DMS153 (cell line): ENCODE results near the gene RHEX.
A peak's percentile ranks its signal among the peaks of the same experiment; 100 is the strongest.
"Not testable (repeated sequence)": the region's sequence is repeated elsewhere in the genome, so short reads cannot be mapped to it uniquely, and the experiment has no call there.

Source experiments
- DNase-seq: peaks from one replicate; lab custom pipeline; 2025; lab: John Stamatoyannopoulos, UW

RHEX gene

DNA sequence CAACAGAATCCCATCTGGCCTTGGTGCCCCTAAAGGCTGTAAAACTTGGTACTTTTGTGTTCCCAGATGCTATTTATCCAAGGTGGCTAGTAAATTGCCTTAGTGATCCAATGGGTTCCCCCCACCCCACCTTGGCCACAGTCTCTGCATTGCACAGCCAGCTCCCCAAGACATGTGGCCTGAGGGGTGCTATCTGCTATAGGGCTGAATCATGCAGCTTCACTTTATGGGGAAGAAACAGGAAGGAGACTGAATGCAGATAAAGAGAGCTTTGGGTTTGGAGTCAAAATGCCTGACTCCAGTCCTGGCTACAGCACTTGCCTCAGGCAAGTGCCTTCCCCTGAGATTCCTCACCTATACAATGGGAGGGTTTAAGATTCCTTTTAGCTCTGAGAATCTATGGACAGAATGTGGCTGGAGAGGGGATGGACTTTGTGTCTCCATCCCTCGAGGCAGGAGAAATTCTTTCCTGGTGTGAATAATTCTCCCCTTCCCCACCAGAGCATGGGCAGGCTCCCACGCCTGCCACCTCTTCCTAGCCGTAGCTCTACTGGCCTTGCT lies 6.5 kb downstream of the RHEX start:
- DNase-seq: no peak

DNA sequence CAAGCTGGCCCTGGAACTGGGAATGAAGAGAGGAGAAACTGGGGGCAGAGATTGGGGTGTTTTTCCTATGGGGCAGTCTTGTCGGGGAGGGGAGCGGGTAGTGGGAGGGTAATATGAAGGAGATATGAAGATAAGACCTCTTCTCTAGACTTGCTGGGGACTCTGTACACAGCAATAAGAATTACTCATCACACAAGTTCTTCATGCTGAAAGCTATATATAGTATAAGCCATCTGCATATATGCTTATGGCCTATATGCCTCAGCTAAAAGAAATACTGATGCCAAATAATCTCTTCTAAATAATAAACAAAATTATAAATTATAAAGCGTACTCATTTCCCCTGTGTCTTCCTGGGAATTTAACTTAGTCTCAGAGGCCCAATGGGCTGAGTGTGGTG lies 7.9 kb downstream of the RHEX start:
- no peak for DNase-seq

DNA sequence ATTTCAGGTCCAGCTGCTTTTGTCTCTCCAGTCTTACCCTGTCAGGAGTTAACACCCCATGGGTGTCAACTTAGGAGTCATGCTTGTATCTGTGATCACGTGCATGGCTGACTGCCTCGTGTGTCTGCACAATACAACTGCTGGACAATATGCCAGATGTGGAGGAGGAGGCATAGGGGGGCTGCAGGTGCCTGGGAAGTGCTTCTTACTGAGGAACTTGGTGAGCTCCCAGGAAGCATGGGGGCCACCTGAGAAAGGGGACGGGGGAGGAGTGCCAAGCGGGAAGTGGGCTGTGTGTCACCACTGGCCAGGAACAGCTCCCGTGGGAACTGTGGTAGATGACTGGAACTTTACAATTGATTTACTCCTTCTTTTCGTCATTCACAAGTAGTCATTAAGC lies 9.5 kb downstream of the RHEX start:
- no peak for DNase-seq

DNA sequence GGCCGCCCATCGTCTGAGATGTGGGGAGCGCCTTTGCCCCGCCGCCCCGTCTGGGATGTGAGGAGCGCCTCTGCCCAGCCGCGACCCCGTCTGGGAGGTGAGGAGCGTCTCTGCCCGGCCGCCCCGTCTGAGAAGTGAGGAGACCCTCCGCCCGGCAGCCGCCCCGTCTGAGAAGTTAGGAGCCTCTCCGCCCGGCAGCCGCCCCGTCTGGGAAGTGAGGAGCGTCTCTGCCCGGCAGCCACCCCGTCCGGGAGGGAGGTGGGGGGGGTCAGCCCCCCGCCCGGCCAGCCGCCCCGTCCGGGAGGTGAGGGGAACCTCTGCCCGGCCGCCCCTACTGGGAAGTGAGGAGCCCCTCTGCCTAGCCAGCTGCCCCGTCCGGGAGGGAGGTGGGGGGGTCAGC lies 11.0 kb downstream of the RHEX start:
- DNase-seq: not testable (repeated sequence)

DNA sequence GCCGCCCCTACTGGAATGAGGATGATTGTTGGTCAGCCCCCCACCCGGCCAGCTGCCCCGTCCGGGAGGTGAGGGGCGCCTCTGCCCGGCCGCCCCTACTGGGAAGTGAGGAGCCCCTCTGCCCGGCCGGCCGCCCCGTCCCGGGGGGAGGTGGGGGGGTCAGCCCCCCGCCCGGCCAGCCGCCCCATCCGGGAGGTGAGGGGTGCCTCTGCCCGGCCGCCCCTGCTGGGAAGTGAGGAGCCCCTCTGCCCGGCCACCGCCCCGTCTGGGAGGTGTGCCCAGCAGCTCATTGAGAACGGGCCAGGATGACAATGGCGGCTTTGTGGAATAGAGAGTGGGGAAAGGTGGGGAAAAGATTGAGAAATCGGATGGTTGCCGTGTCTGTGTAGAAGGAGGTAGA lies 11.5 kb downstream of the RHEX start:
- not testable (repeated sequence) for DNase-seq

DNA sequence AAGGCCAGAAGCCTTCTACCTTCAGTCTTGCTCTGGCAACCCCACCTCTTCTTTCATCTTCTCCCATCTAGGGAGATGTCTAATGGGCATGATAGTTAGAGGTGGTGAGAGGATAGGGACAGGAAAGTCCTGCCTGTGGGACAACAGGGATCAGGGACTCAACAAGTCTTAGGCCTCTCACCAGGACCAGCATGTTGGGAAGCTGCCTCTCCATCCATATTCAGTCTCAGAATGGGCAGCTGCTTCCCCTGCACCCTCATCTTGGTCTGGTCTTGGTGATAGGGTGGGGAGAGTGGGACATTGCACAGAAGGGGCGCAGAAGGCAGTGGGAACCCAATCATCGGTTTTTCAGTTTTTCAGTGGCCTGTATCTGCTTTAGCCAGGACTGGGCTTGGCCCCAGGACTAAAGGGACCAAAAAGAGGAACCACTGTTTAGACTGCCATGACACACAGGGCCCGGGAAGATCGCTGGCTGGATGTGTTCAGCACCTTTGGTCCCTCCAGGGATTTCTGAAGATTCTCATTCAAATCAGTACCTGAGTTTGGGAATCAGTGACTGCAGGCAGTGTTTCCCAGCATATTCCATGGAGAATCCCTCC lies 12.7 kb downstream of the RHEX start:
- DNase-seq: no peak

DNA sequence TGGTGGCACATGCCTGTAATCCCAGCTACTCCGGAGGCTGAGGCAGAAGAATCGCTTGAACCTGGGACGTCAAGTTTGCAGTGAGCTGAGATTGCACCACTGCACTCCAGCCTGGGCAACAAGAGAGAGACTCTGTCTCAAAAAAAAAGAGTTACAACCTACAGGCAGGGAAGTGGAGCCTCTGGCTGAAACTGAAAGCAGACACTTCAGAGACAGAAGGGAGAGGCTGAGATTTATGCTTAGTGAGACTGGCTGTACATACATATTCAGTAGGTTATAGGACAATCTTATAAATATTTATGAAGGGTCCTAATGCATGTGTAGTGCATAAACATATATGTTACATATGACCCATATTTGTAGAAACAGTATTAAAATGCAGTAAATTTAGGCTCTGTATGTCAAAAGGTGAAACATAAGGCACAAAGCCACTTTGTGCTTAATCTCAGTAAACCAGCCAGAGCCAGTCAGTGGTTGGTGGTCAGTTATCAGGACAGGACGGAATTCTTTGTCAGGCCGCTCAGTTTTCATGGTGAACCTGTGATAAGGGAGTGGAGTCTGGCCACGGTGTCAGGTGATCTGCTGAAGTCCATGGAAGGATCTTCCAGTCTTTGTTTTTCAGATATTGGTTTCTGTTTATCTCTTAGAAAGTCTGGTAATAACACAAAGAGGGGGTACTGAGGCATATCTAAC lies 13.7 kb downstream of the RHEX start:
- no peak for DNase-seq

DNA sequence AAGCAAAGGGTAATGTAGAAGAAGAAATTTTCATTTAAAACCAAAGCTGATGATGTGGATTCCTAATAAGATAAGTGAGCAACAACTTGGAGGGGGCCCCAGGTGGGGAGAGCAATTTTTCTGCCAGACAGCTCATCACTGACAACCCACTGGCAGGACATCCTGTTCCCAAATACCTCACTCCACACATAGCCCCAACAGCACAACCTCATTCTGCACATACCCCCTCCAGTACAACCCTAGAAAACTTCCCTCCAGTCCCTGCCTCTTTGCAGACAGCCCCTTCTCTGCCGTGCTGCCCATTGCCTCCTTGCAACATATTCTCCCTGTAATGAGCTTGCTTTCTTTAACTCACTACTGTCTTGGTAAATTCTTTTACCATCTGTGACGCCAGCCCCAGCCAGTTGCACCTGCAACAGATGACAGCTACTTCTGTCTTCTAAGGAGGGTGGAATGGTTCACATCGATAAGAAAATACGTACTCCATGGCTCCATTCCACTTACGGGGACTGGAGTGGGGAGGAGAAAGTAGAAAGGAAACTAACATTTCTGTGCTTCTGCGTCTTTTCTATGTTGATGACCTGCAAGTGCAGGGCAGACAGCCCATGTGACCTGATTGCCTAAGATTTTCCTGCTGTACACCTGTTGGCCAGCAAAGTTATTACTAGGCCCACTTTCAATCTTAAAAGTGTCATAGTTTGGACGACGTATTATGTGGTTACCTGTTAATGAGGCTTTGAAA lies 14.7 kb downstream of the RHEX start:
- no peak for DNase-seq

DNA sequence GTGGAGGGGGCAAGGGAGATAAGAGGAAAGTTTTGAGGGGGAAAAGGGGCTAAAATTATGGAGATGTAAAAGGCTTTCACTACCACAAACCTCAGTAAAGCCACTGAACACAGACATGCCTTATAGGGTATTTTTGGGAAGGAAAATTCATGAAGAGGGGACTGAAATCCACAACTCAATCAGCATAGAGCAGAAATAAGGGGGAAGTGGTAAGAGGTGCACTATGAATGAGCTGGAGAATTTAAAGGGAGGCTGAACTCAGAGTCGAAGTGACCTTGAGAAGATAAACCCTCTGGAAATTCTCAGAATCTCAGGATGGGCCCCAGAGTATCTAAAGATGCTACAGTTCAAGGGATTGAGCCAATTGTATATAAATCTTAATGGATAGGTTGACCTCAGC lies 15.3 kb downstream of the RHEX start:
- DNase-seq: no peak

DNA sequence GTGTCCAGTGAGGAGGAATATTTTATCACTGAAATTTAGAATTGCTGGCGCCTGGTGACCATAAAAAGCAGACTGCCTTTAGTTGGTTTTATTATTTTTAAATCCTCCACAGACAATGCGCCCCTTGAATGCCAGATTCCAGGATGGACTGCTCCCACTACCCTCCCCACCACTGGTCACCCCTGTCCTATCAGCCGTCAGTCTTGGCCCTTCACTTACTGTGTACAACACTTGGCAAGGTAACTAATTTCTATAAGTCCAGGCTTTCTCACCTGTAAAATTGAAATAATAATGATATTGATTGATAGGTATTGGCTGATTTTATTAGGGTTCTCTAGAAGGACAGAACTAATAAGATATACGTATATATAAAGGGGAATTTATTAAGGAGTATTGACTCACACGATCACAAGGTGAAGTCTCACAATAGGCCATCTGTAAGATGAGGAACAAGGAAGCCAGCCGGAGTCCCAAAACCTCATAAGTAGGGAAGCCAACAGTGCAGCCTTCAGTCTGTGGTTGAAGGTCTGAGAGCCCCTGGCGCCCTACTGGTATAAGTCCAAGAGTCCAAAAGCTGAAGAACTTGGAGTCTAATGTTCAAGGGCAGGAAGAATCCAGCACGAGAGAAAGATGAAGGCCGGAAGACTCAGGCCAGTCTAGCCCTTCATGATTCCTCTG lies 17.8 kb downstream of the RHEX start:
- no peak for DNase-seq

DNA sequence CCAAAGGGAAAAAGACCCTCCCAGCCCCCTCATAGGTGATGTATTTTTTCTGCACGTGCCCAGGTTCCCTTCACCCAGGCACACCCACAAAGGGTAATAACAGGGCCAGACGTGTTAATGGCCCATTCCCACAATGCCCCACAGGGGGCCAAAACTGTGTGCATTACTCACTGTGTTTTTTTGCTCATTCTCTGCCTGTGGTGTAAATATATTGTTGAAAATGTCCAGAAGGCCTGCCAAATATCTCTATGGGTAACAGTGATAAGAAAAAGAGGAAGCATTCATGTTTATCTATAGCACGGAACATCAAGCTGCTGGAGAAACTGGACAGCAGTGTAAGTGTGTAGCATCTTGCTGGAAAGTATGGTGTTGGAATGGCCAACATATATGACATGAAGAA lies 21.9 kb downstream of the RHEX start:
- DNase-seq: no peak

DNA sequence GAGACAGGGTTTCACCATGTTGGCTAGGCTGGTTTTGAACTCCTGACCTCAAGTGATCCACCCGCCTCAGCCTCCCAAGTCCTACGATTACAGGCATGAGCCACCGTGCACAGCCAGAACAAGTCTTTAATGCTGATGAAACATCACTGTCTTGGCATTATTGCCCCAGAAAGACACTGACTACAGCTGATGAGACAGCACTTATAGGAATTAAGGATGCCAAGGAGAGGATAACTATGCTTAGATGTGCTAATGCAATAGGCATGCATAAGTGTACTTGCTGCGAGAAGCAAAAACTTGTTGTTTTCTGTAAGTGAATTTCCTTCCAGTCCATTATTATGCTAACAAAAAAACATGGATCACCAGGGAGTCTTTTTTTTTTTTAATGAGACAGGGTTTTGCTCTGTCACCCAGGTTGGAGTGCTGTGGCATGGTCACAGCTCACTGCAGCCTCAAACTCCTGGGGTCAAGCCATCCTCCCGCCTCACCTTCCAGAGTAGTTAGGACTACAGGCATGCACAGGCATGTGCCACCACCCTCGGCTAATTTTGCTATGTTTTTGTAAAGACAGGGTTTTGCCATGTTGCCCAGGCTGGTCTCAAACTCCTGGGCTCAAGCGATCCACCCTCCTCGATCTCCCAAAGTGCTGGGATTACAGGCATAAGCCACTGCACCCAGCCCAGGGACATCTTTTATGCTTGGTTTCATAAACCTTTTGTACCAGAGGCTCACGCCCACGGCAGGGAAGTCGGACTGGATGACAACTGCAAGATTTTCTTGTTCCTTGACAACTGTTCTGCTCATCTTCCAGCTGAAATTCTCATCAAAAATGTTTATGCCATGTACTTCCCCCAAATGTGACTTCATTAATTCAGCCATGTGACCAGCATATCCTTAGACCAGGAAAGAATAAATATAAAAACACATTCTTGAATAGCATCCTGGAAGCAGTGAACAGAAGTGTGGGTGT lies 23.1 kb downstream of the RHEX start:
- DNase-seq: no peak

DNA sequence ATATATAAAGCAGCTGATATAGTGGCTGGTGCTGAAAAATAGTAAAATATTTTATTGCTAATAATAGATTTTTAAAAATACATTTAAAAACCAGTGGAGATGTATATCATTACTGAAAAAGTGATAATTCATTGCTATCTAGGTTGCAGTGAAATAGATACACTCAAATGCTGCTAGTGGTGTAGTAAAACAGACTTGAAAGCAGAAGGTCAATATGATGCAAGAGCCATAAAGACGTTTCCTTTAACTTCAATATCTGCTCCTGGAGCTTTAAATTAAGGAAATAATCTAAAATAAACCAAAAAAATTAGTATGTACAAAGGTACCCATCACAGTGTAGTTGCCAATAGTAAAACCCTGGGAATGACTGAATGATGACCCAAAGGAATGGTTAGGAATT lies 26.2 kb downstream of the RHEX start:
- no peak for DNase-seq

DNA sequence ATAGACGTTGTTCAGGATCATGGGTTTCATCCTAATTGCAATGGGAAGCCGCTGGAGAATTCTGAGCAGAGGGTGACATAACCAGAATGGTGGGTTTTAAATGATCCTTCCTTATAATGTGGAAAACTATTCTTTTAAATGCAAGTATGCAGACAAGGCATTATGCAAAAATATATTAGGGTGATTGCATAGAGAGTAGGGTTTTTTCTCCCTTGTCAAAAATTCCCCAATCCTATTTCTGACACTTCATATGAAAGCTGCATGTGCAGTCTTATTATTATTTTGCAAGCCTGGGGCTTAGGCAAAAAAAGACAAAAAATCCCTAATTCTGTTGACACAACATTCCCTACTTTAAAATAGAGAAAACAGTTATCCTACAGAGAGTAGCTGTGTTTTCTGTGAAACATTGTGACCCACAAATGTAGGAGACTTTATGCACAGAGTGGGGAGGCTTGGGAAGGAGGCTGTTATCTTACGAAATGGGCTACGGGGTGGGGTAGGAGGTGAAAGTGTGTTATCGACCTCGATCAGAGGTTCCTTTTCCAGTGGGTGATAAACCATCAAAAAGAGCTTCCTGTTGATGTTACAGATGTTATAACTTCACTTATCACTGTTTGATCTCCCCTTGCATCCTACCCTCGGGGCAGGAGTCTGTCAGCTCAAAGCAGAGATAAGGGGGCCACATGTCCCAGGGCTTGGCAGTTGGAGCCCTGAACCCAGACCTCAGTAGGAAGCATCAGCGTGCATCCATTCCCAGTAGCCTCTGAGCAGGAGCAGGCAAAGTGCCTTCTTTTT lies 27.2 kb downstream of the RHEX start:
- no peak for DNase-seq

DNA sequence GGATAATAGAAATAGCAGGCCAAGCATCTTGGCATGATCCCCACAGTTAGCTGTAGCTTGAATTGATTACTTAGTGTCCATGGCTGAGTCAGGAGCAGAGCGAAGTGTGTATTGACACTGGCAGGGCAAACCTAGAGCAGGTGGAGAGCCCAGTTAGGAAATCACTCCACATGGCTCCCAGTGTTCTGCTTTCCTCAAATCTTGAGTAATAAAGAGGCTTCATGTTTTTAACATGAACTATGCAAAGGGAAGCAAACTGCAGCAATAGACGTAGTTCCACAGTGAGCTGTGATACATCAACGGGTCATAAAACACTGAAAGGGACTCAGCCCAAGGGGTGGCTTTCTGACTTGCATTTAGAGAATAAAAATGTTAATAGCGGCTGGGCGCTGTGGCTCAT lies 28.9 kb downstream of the RHEX start:
- peak; percentile 28 for DNase-seq

DNA sequence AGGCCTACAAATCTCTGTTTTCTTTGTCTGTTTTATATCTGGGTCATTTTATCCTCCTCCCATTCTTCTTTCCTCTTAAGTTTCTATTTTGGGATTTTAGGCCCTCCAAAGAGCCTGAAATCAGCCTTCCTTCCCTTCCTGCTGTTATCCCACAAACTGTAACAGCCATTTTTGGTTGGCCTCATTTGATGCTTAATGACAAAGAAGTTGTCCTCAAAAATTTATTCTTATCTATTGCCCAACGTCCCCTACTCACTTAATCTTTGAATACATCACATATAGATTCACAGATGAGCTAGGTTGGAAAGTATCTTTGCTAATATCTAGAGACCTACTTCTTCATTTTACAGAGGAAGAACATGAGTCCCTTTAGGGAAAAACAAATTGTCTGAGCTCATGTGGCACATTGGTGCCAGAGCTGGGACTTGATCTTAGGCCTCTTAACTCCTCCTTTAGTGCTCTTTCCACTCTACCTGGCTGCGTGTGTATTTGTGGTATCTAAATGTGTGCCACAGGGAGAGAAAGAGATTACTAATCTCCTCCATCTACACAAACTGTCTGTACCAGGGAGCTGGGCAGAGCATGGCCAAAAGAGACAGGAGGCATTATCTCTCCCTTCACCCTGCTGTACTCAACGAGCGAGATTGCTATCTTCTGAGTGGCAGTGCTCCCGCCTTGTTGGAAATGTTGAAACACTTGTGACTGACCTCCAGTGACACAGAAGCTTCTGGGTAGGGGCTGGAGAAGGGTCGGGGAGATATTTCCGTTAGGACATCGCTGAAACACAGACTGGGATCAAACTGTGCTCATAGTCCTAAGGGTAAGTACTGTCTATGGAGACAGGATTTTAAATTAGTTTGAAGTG lies 30.1 kb downstream of the RHEX start:
- no peak for DNase-seq

DNA sequence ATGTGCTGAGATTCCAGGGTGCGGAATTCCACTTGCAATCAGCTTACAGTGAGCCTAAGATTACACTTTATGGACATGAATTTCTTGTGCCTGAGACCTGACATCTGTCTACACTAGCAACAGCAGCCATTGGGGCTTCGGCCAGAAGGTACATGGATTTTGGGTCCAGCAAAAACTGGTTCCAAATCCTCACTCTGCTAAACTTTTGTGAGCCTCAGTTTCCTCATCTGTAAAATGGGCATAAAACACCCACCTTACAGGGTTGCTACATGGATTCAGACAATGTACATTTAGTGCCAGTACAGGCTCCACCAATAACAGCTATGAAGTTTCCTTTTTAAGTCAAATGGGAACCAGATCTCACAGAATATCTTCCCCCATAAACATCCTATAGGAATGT lies 30.8 kb downstream of the RHEX start:
- no peak for DNase-seq

DNA sequence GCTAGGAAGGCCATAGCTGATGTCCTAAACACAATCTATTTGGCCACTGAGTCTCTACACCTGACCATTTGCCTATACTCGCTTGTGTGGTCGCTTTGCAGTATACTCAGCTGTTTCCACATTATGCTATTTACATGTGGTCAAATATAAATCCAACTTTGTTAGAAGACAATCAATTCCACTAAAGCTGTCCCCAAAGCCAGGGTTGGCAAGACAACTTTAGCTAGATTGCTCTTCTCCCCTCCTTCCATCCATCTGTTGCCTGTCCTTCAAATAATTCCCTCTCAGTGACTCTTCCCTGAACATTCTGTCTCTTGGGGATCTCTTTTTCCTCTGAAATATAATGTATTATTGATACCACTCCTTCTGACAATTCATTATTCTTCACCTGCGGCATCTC lies 34.1 kb downstream of the RHEX start:
- DNase-seq: no peak

DNA sequence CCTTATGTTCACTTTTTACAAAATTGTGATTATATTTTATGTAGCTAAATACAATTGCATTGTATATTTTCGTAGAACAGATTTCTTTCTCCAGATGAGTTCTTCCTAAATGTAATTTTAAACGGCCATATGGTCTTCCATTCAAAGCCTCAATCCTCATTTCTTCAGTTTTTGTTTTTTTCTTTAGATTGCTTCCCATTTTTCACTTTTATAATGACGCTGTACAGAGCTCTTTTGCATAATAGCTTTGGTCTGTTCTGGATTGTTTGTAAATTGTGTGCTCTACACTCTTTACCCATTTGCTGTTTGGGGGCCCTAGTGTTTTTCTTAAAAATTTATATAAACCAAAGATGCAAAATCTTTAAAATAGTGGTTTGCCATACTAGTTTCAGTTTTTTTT lies 36.4 kb downstream of the RHEX start:
- DNase-seq: no peak

DNA sequence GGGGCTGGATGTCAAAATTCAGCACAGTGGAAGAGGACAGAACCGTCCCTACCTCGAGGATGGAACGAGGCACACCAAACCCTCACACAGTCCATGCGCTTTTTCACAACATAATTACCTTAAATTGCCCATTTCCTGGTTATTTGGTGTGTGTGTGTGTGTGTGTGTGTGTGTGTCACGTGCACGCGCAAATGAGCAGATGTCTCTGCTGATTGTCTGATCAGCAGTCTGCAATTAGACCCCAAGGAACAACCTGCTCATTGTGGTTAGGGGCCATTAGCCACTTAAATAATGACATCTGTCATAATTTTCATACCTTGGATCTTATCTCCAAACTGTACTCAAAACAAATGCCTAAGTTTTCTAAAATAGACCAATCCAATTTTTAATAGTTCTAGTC lies 41.1 kb downstream of the RHEX start:
- DNase-seq: no peak
